Measurements from ENCODE around the gene TSR3.
A peak's percentile ranks its signal among the peaks of the same experiment; 100 is the strongest.

The TSR3 gene

DNA sequence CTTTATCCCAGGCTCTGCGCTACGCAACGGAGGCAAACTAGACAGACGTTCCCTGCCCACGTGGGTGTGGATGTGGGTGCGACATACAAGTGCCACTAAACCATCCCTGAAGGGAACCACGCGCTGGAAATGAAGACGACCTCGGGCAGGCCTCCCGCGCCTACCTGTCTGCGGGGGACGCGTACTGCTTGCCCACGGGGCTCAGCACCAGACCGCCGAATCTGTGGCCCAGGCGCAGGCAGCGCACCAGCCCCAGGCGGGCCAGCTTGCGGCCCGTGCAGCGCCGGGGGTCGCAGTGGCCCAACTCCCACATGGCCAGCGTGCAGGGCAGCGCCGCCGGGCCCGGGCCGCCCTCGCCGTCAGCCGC lies 480 bp downstream of the TSR3 start:
- DNase-seq (ENCODE audit: low spot score) = no peak

DNA sequence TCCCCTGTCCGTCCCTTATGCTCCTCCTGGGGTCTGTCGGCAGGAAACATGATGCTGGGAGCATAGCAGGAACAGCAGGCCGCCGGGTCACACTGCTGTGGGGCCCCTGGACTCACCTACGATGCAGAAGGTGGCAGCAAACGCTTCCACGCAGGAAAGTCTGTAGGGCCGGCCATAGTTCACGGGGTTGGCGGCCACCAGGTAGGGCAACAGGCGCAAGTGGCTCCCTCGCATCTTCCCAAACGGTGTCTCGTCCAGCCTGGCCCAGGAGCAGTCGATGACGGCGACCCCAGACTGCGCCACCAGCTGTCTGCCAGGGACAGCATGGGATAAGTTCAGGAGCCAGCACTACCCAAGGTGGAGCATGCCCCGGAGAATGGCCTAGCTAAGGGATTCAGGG lies 987 bp downstream of the TSR3 start:
- DNase-seq (ENCODE audit: low spot score) = no peak

DNA sequence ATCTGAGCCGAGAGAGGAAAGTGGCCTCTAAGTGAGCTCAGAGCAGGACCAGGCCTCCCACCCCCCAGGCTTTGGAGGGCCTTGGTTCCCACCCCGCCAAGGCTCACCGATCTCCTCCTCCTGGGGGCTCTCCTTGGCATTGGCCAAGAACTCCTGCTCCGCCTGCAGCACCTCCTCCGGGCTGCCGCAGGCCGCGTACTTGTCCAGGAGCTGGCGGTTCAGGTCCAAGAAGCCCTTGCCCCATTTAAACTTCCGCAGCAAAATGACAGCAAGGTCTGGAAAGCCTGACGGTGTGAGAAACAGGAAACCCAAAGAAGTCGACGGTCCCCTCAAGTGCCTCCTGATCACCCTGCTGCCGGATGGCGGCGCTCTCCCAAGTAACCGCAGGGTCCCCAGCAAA lies 1.7 kb downstream of the TSR3 start:
- DNase-seq (ENCODE audit: low spot score) = no peak

DNA sequence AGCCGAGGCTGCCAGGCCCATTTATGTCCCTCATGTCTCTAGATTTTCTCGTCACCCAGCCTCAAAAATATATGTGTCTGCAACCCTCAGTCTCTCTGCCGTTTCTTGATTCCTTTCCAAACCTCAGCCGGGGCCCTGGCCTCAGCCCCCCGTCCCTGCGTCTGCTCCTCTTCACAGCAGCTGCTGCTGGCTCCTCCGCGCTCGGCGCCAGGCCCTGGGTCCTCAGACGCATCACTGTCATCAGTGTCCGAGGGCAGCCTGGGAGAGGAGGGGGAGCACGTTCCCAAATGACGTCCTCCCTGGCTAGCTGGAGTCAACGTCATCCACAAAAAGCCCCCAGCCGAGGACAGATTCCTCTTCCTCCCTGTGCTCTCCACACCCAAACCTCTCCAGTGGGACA lies 2.3 kb downstream of the TSR3 start:
- DNase-seq (ENCODE audit: low spot score) = no peak

DNA sequence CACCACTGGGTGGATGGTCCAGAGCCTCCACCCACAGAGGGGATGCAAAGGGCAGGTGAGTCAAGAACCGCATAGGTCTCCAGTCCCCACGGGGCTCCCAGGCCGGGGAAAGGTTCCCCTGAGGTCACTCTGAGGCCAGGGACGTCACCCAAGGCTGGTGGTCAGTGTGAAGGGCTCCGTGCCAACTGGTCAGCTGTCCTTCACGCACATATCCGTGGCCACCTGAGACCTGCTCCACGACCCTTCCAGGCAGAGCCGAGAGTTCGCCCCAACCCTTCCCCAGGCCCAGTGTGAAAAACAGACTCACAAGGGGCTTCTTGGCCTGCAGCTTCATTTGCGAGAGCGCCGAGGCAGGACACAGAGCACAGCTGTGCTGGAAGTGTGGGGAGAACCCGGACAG lies 2.8 kb downstream of the TSR3 start:
- DNase-seq (ENCODE audit: low spot score) = no peak

DNA sequence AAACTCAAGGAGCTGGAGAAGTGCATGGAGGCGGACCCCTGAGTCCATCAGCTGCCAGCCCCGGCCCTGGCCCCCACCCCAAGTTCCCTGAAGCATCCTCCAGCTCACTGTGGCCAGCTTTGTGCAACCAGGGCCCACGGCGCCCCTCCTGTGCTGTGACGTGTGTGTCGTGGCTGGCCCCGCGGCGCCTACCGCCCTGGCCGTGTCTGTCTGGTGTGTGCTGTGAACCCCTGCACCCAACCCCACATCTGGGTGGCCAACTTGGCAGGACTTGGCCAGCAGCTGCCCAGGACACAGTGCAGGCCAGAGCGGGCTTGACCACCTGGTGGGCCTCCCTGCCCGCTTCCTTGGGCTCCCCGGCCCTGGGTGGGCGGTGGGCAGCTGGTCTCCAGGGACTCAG lies 3.2 kb downstream of the TSR3 start:
- DNase-seq (ENCODE audit: low spot score) = no peak

DNA sequence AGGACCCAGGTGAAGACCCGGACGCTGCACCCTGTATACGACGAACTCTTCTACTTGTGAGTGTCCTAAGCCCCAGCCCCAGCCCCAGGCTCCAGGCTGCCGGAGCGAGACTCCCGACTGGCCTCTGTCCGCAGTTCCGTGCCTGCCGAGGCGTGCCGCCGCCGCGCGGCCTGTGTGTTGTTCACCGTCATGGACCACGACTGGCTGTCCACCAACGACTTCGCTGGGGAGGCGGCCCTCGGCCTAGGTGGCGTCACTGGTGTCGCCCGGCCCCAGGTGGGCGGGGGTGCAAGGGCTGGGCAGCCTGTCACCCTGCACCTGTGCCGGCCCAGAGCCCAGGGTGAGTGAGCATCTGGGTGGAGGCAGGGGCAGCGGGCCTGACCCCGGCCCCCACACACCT lies 3.7 kb downstream of the TSR3 start:
- no peak for DNase-seq (ENCODE audit: low spot score)

DNA sequence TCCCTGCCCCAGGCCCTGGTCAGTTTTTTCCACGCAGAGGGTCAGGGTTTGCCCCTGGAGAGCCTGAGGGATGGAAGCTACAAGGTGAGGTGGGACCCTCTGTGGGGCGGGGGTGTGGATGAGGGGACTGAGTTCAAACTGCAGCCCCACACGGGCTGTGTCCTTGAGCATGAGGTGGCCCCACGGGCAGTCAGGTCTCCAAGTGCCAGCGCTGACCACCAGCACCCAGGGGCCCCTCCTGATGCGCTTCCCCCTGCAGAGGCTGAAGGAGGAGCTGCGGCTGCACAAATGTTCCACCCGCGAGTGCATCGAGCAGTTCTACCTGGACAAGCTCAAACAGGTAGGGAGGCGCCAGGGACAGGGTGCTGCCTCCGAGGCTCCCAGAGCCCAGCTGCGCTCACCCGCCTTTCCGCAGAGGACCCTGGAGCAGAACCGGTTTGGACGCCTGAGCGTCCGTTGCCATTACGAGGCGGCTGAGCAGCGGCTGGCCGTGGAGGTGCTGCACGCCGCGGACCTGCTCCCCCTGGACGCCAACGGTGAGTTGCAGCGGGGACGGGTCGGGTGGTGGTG lies 4.3 kb downstream of the TSR3 start:
- no peak for DNase-seq (ENCODE audit: low spot score)

DNA sequence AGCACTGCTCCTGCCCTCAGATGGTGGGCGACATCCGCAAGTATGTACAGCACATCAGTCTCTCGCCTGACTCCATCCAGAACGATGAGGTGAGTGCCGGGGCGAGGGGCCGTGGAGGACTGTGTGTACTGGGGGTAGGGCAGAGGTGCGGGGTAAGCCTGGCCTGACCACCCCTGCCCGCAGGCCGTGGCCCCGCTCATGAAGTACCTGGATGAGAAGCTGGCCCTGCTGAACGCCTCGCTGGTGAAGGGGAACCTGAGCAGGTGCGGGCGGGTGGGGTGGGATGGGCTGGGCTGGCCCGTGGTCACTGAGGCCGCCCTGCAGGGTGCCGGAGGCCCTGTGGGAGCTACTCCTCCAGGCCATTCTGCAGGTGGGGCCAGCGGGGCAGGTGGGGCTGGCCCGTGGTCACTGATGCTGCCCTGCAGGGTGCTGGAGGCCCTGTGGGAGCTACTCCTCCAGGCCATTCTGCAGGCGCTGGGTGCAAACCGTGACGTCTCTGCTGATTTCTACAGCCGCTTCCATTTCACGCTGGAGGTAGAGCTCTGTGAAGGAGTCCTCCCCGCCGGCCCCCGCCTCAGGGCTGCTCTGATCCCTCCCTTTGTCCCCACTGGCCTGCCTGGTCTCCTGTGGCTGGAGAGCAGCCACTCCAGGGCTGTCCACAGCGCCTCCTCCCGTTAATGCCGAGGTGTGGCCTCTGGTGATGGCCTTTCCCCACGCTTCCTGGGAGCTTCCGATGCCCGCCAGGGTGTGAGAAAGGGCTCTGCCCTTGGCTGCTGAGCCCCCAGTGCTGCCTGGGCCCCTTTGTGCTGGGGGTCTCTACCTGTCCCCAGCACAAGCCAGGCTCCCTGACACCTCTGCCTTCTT lies 5.0 kb downstream of the TSR3 start:
- DNase-seq (ENCODE audit: low spot score) = no peak

DNA sequence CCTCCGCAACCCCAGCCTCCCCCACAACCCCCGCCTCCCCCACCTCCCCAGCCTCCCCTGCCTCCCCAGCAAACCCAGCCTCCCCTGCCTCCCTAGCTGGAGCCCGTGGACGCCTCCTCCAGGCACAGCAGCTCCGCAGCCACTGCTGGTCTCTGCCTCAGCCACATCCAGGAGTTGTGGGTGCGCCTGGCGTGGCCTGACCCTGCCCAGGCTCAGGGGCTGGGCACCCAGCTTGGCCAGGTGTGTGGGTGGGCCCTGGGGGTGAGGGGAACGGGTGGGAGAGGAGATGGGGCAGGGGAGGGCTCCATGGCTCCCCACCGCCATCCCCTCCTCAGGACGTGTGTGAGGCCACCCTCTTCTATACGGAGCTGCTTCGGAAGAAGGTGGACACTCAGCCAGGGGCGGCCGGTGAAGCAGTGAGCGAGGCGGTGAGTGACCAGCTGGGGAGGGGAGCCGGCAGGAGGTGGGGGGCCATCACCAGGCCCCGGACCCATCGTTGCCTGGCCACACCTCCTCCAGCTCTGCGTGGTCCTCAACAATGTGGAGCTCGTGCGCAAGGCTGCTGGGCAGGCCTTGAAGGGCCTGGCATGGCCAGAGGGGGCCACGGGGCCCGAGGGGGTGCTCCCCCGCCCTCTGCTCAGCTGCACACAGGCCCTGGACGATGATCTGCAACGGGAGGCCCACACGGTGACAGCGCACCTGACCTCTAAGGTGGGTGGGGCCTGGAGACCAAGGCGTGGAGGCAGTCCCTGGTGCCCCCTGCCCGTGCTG lies 5.8 kb downstream of the TSR3 start:
- DNase-seq (ENCODE audit: low spot score) = no peak

DNA sequence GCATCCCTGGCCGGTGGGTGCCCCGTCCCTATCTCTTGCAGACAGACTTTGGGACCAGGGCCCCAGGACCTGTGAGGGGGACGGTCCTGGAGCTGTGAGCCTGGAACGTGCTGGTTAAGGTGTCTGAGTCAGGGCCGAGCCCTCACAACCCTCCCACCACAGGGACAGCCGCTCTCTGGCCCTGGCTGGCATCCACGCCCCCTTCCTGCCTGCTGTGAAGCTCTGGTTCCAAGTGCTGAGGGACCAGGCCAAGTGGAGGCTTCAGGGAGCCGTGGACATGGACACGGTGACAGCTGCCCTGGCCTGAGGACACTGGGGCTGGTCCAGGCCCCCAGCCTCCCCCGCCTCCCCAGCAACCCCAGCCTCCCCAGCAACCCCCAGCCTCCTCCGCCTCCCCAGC lies 6.6 kb downstream of the TSR3 start:
- DNase-seq (ENCODE audit: low spot score) = no peak

DNA sequence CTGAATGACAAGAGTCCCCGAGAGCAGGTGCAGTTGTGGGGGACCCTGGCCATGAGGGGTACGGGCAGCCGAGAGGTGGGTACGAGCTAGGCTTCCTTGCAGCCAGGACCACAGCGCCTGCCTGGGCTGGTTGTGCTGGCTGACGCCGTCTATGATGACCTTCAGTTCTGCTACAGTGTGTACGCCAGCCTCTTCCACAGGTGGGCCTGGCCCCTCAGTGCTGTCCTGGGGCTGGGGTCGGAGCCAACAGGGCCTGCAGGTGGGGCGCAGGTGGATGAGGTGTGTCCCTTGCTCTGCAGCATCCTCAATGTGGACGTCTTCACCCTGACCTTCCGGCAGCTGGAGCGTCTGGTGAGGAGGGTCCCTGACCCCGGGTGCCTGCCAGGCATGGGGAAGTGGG lies 7.2 kb downstream of the TSR3 start:
- DNase-seq (ENCODE audit: low spot score) = no peak

DNA sequence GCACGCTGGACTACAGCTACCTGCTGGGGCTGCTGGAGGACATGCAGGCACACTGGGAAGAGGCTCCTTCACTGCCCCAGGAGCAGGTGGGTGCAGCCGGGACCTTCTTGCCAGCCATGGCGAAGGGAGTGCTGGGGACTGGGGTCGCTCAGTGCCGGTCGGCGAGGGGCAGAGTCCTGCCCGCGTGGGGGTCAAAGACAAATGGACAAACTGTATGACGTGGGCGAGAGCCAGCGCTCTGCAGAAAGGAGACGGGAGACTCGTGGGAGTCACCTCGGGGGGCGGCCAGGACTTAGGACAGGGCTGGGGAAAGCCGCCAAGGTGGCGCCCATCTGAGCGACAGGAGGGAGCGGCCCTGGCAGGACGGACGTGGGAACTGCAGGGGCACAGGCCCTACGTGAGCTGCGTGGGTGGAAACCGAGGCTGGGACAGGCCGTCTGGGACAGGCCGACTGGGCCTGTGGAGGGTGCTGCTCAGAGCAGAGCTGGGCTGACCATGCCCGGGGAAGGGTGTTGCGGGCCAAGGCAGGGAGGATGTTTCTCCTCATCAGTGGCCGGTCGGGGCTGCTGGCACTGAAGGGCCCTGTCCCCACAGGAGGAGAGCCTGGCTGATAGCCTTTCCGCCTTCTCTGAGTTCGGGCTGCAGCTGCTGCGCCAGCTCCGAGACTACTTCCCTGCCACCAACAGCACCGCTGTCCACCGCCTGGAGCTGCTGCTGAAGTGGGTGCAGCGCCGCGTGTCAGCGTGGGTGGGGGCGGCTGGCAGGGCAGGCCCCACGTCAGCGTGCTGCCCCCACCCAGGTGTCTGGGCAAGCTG lies 8.0 kb downstream of the TSR3 start:
- no peak for DNase-seq (ENCODE audit: low spot score)

DNA sequence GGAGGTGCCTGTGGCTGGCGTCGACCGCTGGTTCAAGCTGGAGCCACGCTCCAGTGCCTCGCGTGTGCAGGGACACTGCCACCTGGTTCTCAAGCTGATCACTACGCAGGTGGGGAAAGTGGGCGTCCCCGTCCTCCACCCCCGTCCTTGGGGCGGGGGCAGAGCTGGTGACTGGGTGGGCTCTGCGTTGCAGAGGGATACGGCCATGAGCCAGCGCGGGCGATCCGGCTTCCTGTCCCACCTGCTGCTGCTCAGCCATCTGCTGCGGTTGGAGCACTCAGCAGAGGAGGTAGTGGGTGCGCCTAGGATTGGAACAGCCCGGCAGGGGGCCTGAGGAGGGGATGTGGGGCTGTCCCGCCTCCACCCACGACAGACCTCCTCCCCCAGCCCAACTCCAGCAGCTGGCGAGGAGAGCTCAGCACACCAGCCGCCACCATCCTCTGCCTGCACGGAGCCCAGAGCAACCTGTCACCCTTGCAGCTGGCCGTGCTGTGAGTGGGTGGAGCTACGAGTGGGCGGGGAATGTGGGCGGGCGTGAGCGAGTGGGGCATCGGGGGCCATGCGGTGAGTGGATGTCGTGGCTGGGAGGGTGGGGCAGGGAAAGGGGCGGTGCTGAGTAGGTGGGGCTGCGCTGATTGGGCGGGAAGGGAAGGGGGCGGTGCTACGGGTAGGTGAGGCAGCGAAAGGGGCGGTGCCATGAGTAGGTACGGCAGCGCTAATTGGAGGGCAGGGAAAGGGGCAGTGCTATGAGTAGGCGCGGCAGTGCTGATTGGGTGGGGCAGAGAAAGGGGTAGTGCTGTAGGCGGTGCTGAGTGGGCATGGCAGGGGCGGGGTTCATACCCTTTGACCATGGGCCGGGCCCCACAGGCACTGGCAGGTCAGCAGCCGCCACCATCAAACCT lies 8.9 kb downstream of the TSR3 start:
- DNase-seq (ENCODE audit: low spot score) = peak; percentile 92

DNA sequence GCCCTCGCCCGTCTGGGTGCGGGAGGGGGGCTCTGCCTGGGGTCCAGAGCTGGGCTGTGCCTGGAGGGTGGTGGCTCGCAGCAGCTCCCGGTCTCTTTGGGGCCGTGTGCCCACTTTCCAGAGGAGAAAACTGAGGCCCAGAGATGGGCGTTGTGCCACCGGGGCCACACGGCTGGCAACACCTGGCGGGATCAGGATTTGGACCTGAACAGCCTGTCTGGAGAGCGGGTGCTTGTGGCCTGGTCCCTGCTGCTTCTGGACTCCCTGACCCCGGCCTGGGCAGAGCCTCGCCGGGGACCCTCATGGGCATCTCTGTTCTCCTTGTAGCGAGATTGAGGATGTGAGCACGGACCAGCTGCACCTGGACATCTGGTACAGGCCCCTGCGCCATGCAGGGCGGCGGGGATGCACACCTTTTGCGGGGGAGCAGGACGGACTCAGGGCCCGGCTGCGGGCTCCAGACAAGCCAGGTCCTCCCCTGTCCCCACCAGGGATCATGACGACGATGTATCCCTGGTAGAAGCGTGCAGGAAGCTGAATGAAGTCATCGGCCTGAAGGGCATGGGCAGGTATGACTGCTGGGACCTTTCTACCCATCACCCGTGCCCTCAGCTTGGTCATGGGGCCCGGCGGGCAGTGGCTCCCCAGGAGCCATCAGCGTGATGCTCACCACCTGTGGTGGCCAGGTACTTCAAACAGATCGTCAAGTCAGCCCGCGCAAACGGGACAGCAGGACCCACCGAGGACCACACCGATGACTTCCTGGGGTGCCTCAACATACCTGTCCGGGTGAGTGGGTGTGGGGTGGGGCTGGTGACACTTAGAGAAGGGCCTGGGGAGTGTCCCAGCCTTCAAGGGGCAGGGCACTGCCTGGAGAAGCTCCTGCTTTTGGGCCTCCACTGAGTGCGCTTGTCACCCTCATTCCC lies 9.9 kb downstream of the TSR3 start:
- DNase-seq (ENCODE audit: low spot score) = no peak

DNA sequence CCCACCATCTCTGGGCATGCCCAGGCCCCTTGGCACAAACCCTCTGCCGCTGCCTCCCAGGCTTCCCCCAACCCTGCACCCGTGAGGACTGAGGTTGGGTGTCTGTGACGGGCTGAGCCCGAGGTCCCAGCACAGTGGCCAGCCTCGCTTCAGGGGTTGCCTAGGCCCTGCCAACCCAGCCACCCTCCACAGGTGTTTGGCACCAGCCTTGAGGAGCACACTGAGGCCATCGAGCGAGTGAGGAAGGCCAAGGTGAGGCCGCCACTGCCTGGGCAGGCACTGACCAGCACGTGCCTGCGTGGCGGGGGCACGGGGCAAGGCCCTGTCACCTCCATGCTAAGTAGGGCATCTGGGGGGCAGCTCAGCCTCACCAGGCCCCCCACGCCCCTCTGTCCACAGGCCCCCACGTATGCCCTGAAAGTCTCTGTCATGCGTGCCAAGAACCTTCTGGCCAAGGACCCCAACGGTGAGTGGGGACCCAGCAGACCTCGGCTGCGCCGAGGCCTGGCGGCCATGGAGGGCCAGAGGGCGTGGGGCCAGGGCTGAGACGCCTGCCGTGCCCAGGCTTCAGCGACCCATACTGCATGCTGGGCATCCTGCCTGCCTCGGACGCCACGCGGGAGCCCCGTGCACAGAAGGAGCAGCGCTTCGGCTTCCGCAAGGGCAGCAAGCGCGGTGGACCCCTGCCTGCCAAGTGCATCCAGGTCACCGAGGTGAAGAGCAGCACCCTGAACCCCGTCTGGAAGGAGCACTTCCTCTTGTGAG lies 10.8 kb downstream of the TSR3 start:
- DNase-seq (ENCODE audit: low spot score) = no peak

DNA sequence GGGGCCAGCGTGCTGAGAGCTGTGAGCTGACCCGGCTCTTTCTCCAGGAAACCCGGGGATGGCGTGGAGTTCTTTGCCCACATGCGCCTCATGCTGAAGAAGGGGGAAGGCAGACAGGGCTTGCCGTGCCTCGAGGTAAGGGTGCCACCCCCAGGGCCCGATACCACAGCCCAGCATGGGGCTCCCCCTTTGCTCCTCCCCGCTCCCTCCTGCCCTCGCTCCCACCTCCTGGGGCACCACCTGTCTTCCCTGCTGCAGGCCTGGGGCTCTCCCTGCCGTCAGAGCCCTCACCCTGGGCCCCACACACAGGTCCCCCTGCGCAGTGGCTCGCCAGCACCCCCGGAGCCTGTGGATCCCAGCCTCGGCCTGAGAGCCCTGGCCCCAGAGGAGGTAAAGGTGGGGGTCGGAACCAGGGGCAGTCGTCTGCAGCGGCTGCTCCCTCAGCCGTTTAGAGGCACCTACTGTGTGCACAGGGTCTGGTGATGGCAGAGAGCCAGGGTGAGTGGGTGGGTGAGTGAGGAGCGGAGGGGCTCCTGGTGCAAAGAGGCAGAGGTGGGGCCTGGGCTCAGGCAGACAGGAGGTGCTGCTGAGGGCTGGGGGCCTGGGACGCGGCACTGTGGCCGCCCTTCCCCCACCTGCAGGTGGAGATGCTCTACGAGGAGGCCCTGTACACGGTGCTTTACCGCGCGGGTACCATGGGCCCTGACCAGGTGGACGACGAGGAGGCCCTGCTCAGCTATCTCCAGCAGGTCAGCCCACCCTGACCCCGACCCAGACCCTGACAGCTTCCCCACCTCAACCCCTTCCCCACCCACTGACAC lies 12.6 kb downstream of the TSR3 start:
- DNase-seq (ENCODE audit: low spot score) = no peak

DNA sequence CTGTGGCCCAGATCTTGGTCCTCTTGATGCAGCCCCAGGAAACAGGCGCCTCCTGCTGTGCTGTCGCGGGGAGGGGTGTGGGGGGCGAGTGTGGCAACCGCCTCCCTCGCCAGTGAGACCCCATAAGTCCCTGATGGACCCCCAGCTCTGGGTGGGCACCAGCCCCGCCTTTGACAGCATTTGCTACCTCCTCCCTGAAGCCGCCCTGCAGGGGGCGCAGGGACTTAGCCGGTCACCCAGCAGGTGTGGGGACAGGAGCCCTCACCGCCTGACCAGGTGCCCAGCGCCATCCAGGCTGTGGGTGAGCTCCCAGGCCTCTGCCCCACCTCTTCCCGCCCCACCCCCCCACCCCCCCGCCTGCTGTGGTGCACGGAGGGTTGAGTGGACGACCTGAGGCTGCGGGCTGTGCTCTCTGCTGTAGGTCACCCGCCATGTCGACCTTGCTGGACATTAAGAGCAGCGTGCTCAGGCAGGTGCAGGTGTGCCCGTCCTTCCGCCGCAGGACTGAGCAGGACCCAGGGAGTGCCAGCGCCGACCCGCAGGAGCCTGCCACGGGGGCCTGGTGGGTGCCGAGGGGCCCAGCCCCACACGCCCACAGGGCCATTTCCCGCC lies 13.5 kb downstream of the TSR3 start:
- no peak for DNase-seq (ENCODE audit: low spot score)

Measured in AG20443 (cell line).